Right lobe of liver (tissue), 6 donors: ENCODE data around the gene HKDC1. TPM values are rescaled to one million over a fixed set of nuclear protein-coding genes. Genes with fewer than 3 reads are reported as not detected.

Source experiments
- ATAC-seq, 4 donors: fragments of 200-7000 bp; cut with Tn5 transposase; one replicate each; pipeline ENCODE4 v1.9.1; 2020; ENCODE audit warnings: mild to moderate bottlenecking in 4 of 4, moderate library complexity in 4 of 4
- DNase-seq, 3 donors: peaks; one replicate each; pipeline ENCODE4 v3.0.0-alpha.2; 2020
- H3K27ac ChIP-seq, 3 donors: fragments of 200-600 bp; one replicate each; pipeline ENCODE4 v1.8.0; 2022
- H3K27me3 ChIP-seq, 2 donors: fragments of 200-600 bp; one replicate each; pipeline ENCODE4 v1.8.0; 2022
- H3K36me3 ChIP-seq, 4 donors: fragments of 200-600 bp; sonication (generic) in 1 of 4; one replicate each; pipeline versions ENCODE4 v1.5.1 to v1.8.0; 2017 to 2022; ENCODE audit warnings: control low read depth in 1 of 4
- H3K4me1 ChIP-seq, 4 donors: fragments of 200-600 bp; sonication (generic) in 1 of 4; one replicate each; pipeline versions ENCODE4 v1.5.1 to v1.8.0; 2017 to 2022; ENCODE audit warnings: control low read depth in 1 of 4
- H3K4me3 ChIP-seq, 3 donors: fragments of 200-600 bp; one replicate each; pipeline ENCODE4 v1.8.0; 2022
- H3K9me3 ChIP-seq, 4 donors: fragments of 200-600 bp; sonication (generic) in 1 of 4; one replicate each; pipeline versions ENCODE4 v1.5.1 to v1.8.0; 2017 to 2022; ENCODE audit warnings: control low read depth in 1 of 4
- POLR2A ChIP-seq: fragments of 450-650 bp; IDR thresholded peaks from one replicate; pipeline ENCODE4 v1.6.1; 2017; ENCODE audit warnings: antibody characterized with exemption, mild to moderate bottlenecking
- WGBS: methylation state at CpG from one replicate; pipeline ENCODE4 v1.1.6; 2018; ENCODE audit warnings: low coverage, low lambda C conversion rate; ENCODE audit not compliant: insufficient coverage; ENCODE audit errors: missing lambda C conversion rate; 5-methylcytosine and 5-hydroxymethylcytosine counted together
- intact Hi-C, 2 donors: fragments of 100-400 bp; cut with DNase I; formaldehyde crosslinking; loops; one replicate each; pipeline versions ENCODE4 v1.11.2 to v1.14.1; 2022
- total RNA-seq, 6 experiments: library from RNA; depleted of rRNA in 2 of 6; stranded (reverse); fragments of >200 nt in 2 of 6; fragmentation: NEBNext Ultra II Directional in 3 of 6; extraction: Animal tissue kit (Norgen Biotek cat#: 25700) in 3 of 6; gene quantifications; one replicate each; pipeline versions ENCODE4 v1.1.0 to v1.2.4, GENCODE V29; 2016 to 2023
- TF ChIP-seq, protein P1 (sequence below), 4 donors: fragments of 200-600 bp in 3 of 4; fragments of 450-650 bp in 1 of 4; IDR thresholded peaks; one replicate each; pipeline versions ENCODE4 v1.5.1 to v1.8.0; 2016 to 2022; ENCODE audit warnings: antibody characterized with exemption in 4 of 4, mild to moderate bottlenecking in 2 of 4
- donor health status: DM: no; HTN: yes; CAD: no.
- donor health status: DM: no; HTN: no; CAD: no.
- donor health status: DM: no; HTN: no; CAD: no.
- donor health status: DM: no; HTN: yes; CAD: no.
- donor health status: DM: no; HTN: yes; CAD: no.

HKDC1 gene
- total RNA-seq, 6 experiments from 2014 or later, result 0.24 to 44.5 (median 20.1) TPM

- H3K27me3 ChIP-seq, result no peaks in the 10 kb centered on the region
- no peak for TF ChIP-seq POLR2A
- TF ChIP-seq, protein P1, sequence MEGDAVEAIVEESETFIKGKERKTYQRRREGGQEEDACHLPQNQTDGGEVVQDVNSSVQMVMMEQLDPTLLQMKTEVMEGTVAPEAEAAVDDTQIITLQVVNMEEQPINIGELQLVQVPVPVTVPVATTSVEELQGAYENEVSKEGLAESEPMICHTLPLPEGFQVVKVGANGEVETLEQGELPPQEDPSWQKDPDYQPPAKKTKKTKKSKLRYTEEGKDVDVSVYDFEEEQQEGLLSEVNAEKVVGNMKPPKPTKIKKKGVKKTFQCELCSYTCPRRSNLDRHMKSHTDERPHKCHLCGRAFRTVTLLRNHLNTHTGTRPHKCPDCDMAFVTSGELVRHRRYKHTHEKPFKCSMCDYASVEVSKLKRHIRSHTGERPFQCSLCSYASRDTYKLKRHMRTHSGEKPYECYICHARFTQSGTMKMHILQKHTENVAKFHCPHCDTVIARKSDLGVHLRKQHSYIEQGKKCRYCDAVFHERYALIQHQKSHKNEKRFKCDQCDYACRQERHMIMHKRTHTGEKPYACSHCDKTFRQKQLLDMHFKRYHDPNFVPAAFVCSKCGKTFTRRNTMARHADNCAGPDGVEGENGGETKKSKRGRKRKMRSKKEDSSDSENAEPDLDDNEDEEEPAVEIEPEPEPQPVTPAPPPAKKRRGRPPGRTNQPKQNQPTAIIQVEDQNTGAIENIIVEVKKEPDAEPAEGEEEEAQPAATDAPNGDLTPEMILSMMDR (IDR thresholded peaks at IDR 0.05), result no peak
- WGBS, result 89% methylated on average over 3 of the region's 4 CpGs
- H3K4me1 ChIP-seq, result peaks cover 0 to 15% (median 4%) of the 10 kb centered on the region in 4 donors
- ATAC-seq (no peak), DNase-seq (no peak)
- no peaks in the 10 kb centered on the region for H3K9me3 ChIP-seq
- intact Hi-C loops, result no loop called here
- no peak overlapping the region for H3K27ac ChIP-seq
- H3K4me3 ChIP-seq, result no peak overlapping the region
- peaks cover 0 to 13% (median 5%) of the 10 kb centered on the region in 4 donors for H3K36me3 ChIP-seq
Observed at GRCh38 chr10:69182005-69182404, 38.1 kb upstream of the HKDC1 start.

- intact Hi-C loops, result no loop called here
- Histone ChIP-seq H3K4me1 (peaks cover 0 to 8% (median 1%) of the 10 kb centered on the region in 4 donors), H3K36me3 (peaks cover 0 to 37% (median 15%) of the 10 kb centered on the region in 4 donors), H3K4me3 (no peak overlapping the region), H3K27ac (no peak overlapping the region), H3K9me3 (no peaks in the 10 kb centered on the region), H3K27me3 (no peaks in the 10 kb centered on the region)
- 100% methylated on average over 1 of the region's 1 CpG for WGBS
- DNase-seq (no peak), ATAC-seq (no peak)
- no peak for TF ChIP-seq POLR2A
- TF ChIP-seq, protein P1 (IDR thresholded peaks at IDR 0.05), result no peak
Observed at GRCh38 chr10:69186524-69186923, 33.6 kb upstream of the HKDC1 start.

DNA sequence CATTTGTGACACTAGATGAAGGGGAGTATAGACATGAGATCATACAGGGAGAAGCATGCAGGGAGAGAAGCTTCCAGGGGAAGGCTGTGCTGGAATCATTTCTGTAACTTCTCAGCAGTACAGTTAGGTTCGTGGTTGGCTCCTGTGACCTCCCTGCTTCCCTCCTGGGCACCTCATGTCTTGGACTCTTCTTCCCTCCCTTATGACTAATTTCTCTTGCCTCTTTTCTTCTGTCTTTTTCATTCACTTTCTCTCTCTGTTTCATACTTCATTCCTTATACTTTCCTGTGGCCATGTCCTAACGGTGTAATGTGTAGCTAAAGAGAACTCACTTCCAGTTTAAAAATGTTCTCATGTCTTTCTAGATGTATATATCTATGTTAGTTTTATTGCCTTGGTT is 19.1 kb upstream of the HKDC1 start:
- ATAC-seq (peak in 1 of 4 donors; percentile 11), DNase-seq (no peak)
- no peaks in the 10 kb centered on the region for H3K27me3 ChIP-seq
- no peak overlapping the region for H3K4me3 ChIP-seq
- H3K36me3 ChIP-seq, result peaks cover 0 to 73% (median 13%) of the 10 kb centered on the region in 4 donors
- H3K4me1 ChIP-seq, result no peaks in the 10 kb centered on the region
- H3K9me3 ChIP-seq, result no peaks in the 10 kb centered on the region
- intact Hi-C loops, result no loop called here
- TF ChIP-seq, protein P1 (IDR thresholded peaks at IDR 0.05), result no peak
- TF ChIP-seq POLR2A, result no peak
- H3K27ac ChIP-seq, result no peak overlapping the region
- 88% methylated on average over 1 of the region's 2 CpGs for WGBS

- no peak for DNase-seq
- WGBS, result 44% methylated on average over 1 of the region's 1 CpG
- Histone ChIP-seq H3K4me1 (no peaks in the 10 kb centered on the region), H3K27me3 (no peaks in the 10 kb centered on the region), H3K9me3 (no peaks in the 10 kb centered on the region), H3K4me3 (no peak overlapping the region), H3K27ac (peak overlapping the region in 1 of 3 donors; percentile 10), H3K36me3 (peaks cover 0 to 75% (median 17%) of the 10 kb centered on the region in 4 donors)
- intact Hi-C loops, result no loop called here
- TF ChIP-seq, protein P1 (IDR thresholded peaks at IDR 0.05), result no peak
- TF ChIP-seq POLR2A, result no peak
- peak in 3 of 4 donors; percentile 37 to 94 (median 40) for ATAC-seq
Observed at GRCh38 chr10:69202332-69202731, 17.8 kb upstream of the HKDC1 start.

- TF ChIP-seq, protein P1 (IDR thresholded peaks at IDR 0.05), result no peak
- no peak for TF ChIP-seq POLR2A
- no peaks in the 10 kb centered on the region for H3K27me3 ChIP-seq
- H3K4me3 ChIP-seq, result no peak overlapping the region
- intact Hi-C loops, result no loop called here
- no peaks in the 10 kb centered on the region for H3K9me3 ChIP-seq
- H3K27ac ChIP-seq, result no peak overlapping the region
- H3K4me1 ChIP-seq, result no peaks in the 10 kb centered on the region
- peaks cover 0 to 43% (median 16%) of the 10 kb centered on the region in 4 donors for H3K36me3 ChIP-seq
- no peak for ATAC-seq
- WGBS, result 74% methylated on average over 5 of the region's 6 CpGs
- DNase-seq, result no peak
Observed at GRCh38 chr10:69208761-69209160, 11.4 kb upstream of the HKDC1 start.
